A375 (cell line): ENCODE results near the gene RFC4. TPM values are rescaled to one million over a fixed set of nuclear protein-coding genes. Genes with fewer than 3 reads are reported as not detected.

Experiments used
- small RNA-seq: library from RNA; depleted of rRNA; stranded (forward); fragments of <200 nt; gene quantifications from one replicate; pipeline ENCODE3, GENCODE V24; 2014
- total RNA-seq: library from RNA; depleted of rRNA; stranded (reverse); fragments of >200 nt; shearing (Covaris generic); gene quantifications from 2 replicates; pipeline ENCODE4 v1.2.3, GENCODE V29; 2014; rRNA removed

Gene RFC4, protein sequence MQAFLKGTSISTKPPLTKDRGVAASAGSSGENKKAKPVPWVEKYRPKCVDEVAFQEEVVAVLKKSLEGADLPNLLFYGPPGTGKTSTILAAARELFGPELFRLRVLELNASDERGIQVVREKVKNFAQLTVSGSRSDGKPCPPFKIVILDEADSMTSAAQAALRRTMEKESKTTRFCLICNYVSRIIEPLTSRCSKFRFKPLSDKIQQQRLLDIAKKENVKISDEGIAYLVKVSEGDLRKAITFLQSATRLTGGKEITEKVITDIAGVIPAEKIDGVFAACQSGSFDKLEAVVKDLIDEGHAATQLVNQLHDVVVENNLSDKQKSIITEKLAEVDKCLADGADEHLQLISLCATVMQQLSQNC
- 43.6 and 53.6 TPM in 2 replicates for total RNA-seq

DNA sequence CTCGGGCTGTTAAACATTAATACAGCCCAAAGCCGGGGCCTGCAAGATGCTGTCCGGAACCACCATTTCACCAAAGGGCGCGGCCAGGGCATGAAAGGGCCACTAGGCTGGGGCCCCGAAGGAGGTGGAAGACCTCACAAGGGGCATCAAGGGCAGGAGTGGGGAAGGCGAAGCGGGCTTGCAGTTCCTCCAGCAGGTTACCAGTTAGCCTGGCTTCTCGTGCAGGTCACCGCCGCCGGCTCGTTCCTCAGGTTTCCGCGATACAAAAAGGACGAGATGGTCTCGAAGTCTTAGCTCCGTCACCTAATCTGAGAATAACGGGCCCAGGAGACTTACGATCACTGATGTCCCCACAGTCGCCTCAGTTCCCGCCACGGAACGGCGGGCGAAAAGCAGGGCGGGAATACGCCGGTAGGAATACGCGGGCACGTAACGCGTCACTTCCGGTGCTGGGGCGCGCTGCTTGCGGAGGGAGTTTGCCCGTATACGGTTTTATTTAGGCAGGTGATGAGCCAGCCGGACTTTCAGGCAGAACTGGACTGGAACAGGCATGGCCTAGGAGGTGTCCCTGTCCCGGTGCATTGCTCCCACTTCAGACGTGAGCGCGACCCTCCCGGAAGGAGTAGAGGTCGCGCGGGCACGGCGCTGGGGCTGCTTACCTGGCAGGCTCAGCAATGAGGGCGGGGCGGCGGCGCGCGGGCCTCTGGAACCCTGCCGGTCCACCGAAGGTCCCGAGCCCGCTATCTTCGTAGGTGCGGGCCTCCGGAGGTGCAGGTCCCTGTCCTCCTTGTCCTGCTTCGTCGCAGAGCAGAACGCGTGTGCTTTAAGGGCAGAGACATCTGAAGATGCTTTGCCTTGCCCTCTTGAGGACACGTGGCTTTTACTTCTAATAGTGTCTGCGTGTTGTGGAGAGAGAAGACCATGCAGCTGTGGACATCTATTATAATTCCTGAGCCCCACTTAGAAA is at the start of gene RFC4:
Gene RFC4, minus strand, starts transcription at position 394 of the 967 bp plus-strand sequence. CDS start 1,769 bp downstream, outside the sequence.

DNA sequence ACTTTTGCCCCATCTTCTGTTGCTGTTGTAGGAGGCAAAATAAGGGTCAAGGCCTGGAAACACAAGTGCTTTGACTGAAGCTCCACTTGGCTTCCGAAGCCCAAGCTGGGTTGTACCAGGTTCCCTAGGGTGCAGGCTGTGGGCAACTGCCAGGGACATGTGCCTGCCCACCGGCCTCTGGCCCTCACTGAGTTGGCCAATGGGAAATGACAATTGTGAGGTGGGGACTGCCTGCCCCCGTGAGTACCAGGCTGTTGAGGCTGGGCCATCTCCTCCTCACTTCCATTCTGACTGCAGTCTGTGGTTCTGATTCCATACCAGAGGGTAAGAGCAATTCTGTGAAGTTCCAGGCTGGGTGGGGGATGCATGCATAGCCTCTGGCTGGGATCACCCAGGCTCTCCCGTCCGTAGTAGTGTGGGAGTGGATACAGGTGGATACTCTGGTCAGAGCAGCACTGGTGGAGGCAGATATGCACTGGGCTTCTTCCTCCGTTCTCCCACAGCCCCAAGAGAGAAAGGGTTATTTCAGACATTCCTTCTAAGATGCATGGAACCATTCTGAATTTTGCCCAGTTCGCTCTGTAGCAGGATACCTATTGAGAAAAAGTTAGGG is 36.2 kb upstream of the RFC4 start, which contains the start of gene ADIPOQ:
Gene ADIPOQ, plus strand, starts transcription at position 285 of the 613 bp plus-strand sequence. CDS start 10,349 bp downstream, outside the sequence.

DNA sequence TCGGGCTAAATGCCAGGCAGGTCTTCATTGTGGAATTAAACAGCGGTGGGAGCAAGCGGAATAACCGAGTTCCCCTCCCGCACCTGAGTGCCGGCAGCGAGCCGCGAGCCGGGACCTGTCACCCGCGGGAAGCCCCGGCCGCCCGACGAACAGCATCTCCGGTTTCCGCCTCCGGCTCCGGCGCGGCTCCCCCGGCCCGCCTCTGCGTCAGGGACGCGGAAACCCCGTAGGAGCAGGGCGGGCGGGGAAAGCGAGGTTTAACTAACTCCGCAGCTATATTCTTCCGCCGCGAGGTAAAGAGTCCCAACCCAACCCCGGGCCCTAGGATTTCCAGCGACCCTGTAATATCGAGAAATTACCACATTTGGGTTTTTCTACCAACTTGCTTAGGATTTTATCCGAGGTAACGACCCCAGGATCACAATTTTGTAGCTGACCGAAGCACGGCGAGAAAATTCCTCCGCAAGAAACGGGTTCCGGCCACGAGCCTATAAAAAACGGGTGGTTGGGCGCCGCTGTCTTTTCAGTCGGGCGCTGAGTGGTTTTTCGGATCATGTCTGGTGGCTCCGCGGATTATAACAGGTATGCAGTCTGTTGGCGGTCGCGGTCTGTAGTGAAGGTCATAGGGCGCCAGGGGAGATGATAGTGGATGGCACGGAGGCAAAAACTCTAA is 23.1 kb downstream of the RFC4 start, which contains the start of gene EIF4A2:
Gene EIF4A2, plus strand, starts transcription at position 520 of the 673 bp plus-strand sequence. Its CDS starts 34 bp downstream, at position 554.

Small RNA genes lying within 50 kb of the gene (small RNA-seq; reads per million reads assigned to genes)
- gene RF00092 (not detected), gene RNU6-1105P (not detected), gene SNORA4 (not detected), gene SNORA63 (not detected), gene SNORA81 (not detected), gene SNORD2 (not detected)

Other genes with a start within 250 kb of the RFC4 start
- 7.1 and 7.4 TPM in 2 replicates for gene TBCCD1, start 239.1 kb downstream of the RFC4 start, total RNA-seq
- gene DNAJB11, start 235.8 kb downstream of the RFC4 start, total RNA-seq: 58.1 and 61.2 TPM in 2 replicates
- gene AHSG, start 193.4 kb downstream of the RFC4 start, total RNA-seq: not detected in 2 replicates
- gene FETUB, start 166.1 kb downstream of the RFC4 start, total RNA-seq: not detected in 2 replicates
- not detected in 2 replicates for gene HRG, start 140.5 kb downstream of the RFC4 start, total RNA-seq
- not detected in 2 replicates for gene KNG1, start 89.1 kb downstream of the RFC4 start, total RNA-seq
- gene EIF4A2, start 22.9 kb downstream of the RFC4 start, total RNA-seq: 260 and 274 TPM in 2 replicates
- gene ADIPOQ, start 36.2 kb upstream of the RFC4 start, total RNA-seq: not detected in 2 replicates
- gene ST6GAL1, start 124.0 kb upstream of the RFC4 start, total RNA-seq: 28.2 and 29.8 TPM in 2 replicates